Neuron (in vitro differentiated cells): ENCODE data around the gene LRRC8C.

Experiments
- H2AFZ ChIP-seq: one replicate; pipeline ENCODE4 v1.6.1; 2013; ENCODE audit warnings: low read depth, mild to moderate bottlenecking, inconsistent platforms, low read length, moderate library complexity
- H3K27me3 ChIP-seq: one replicate; pipeline ENCODE4 v1.6.1; 2013; ENCODE audit warnings: low read length; ENCODE audit not compliant: insufficient read depth
- H3K36me3 ChIP-seq: one replicate; pipeline ENCODE4 v1.6.1; 2013; ENCODE audit warnings: low read length; ENCODE audit not compliant: insufficient read depth
- H3K4me1 ChIP-seq: one replicate; pipeline ENCODE4 v1.6.1; 2013; ENCODE audit warnings: low read length; ENCODE audit not compliant: insufficient read depth
- H3K4me3 ChIP-seq: 2 replicates; pipeline ENCODE4 v1.5.1; 2013; ENCODE audit warnings: mild to moderate bottlenecking, low read length, moderate library complexity
- H3K9me3 ChIP-seq: one replicate; pipeline ENCODE4 v1.6.1; 2013; ENCODE audit warnings: low read length

The LRRC8C gene

GRCh38 chr1:89732206-89732605 lies 99.3 kb downstream of the LRRC8C start:
- Histone ChIP-seq H3K27me3 (peaks cover 4% of the 10 kb centered on the region), H3K4me1 (no peaks in the 10 kb centered on the region), H3K4me3 (no peak overlapping the region), H3K9me3 (no peaks in the 10 kb centered on the region), H2AFZ (no peak overlapping the region), H3K36me3 (no peaks in the 10 kb centered on the region)

GRCh38 chr1:89732643-89733222 lies 99.8 kb downstream of the LRRC8C start:
- Histone ChIP-seq H3K36me3 (no peaks in the 10 kb centered on the region), H3K27me3 (peaks cover 4% of the 10 kb centered on the region), H3K9me3 (no peaks in the 10 kb centered on the region), H3K4me3 (no peak overlapping the region), H2AFZ (no peak overlapping the region), H3K4me1 (no peaks in the 10 kb centered on the region)

- H2AFZ ChIP-seq: no peak overlapping the region
- H3K4me1 ChIP-seq: no peaks in the 10 kb centered on the region
- H3K9me3 ChIP-seq: no peaks in the 10 kb centered on the region
- H3K36me3 ChIP-seq: no peaks in the 10 kb centered on the region
- no peak overlapping the region for H3K4me3 ChIP-seq
- no peaks in the 10 kb centered on the region for H3K27me3 ChIP-seq
Measured at GRCh38 chr1:89733748-89734147, 100.8 kb downstream of the LRRC8C start.

- H3K36me3 ChIP-seq: no peaks in the 10 kb centered on the region
- no peak overlapping the region for H3K4me3 ChIP-seq
- no peaks in the 10 kb centered on the region for H3K27me3 ChIP-seq
- H3K9me3 ChIP-seq: no peaks in the 10 kb centered on the region
- H3K4me1 ChIP-seq: no peaks in the 10 kb centered on the region
- no peak overlapping the region for H2AFZ ChIP-seq
Measured at GRCh38 chr1:89734442-89734841, 101.5 kb downstream of the LRRC8C start.

GRCh38 chr1:89735479-89735878 lies 102.6 kb downstream of the LRRC8C start:
- no peak overlapping the region for H2AFZ ChIP-seq
- H3K4me3 ChIP-seq: no peak overlapping the region
- H3K27me3 ChIP-seq: no peaks in the 10 kb centered on the region
- no peaks in the 10 kb centered on the region for H3K9me3 ChIP-seq
- H3K36me3 ChIP-seq: no peaks in the 10 kb centered on the region
- H3K4me1 ChIP-seq: no peaks in the 10 kb centered on the region

- Histone ChIP-seq H3K9me3 (no peaks in the 10 kb centered on the region), H2AFZ (no peak overlapping the region), H3K4me1 (no peaks in the 10 kb centered on the region), H3K36me3 (no peaks in the 10 kb centered on the region), H3K4me3 (no peak overlapping the region), H3K27me3 (no peaks in the 10 kb centered on the region)
Measured at GRCh38 chr1:89736937-89737733, 104.2 kb downstream of the LRRC8C start.

GRCh38 chr1:89737985-89738510 lies 105.1 kb downstream of the LRRC8C start:
- H3K4me3 ChIP-seq: no peak overlapping the region
- H3K27me3 ChIP-seq: no peaks in the 10 kb centered on the region
- H3K9me3 ChIP-seq: no peaks in the 10 kb centered on the region
- no peaks in the 10 kb centered on the region for H3K36me3 ChIP-seq
- no peaks in the 10 kb centered on the region for H3K4me1 ChIP-seq
- no peak overlapping the region for H2AFZ ChIP-seq

GRCh38 chr1:89739013-89739843 lies 106.3 kb downstream of the LRRC8C start:
- Histone ChIP-seq H3K9me3 (no peaks in the 10 kb centered on the region), H3K4me3 (no peak overlapping the region), H2AFZ (no peak overlapping the region), H3K27me3 (no peaks in the 10 kb centered on the region), H3K36me3 (no peaks in the 10 kb centered on the region), H3K4me1 (no peaks in the 10 kb centered on the region)

- H3K9me3 ChIP-seq: no peaks in the 10 kb centered on the region
- H3K4me1 ChIP-seq: no peaks in the 10 kb centered on the region
- no peak overlapping the region for H3K4me3 ChIP-seq
- no peaks in the 10 kb centered on the region for H3K36me3 ChIP-seq
- no peaks in the 10 kb centered on the region for H3K27me3 ChIP-seq
- no peak overlapping the region for H2AFZ ChIP-seq
Measured at GRCh38 chr1:89739844-89740216, 106.9 kb downstream of the LRRC8C start.

- Histone ChIP-seq H3K36me3 (no peaks in the 10 kb centered on the region), H3K4me1 (no peaks in the 10 kb centered on the region), H2AFZ (no peak overlapping the region), H3K27me3 (no peaks in the 10 kb centered on the region), H3K4me3 (no peak overlapping the region), H3K9me3 (no peaks in the 10 kb centered on the region)
Measured at GRCh38 chr1:89743788-89744187, 110.9 kb downstream of the LRRC8C start.

GRCh38 chr1:89746424-89747149 lies 113.7 kb downstream of the LRRC8C start:
- H3K4me1 ChIP-seq: no peaks in the 10 kb centered on the region
- no peak overlapping the region for H3K4me3 ChIP-seq
- H3K9me3 ChIP-seq: no peaks in the 10 kb centered on the region
- no peaks in the 10 kb centered on the region for H3K27me3 ChIP-seq
- no peaks in the 10 kb centered on the region for H3K36me3 ChIP-seq
- no peak overlapping the region for H2AFZ ChIP-seq

GRCh38 chr1:89753761-89754160 lies 120.8 kb downstream of the LRRC8C start:
- H3K4me1 ChIP-seq: peaks cover 3% of the 10 kb centered on the region
- H3K27me3 ChIP-seq: no peaks in the 10 kb centered on the region
- H3K36me3 ChIP-seq: no peaks in the 10 kb centered on the region
- H2AFZ ChIP-seq: no peak overlapping the region
- no peaks in the 10 kb centered on the region for H3K9me3 ChIP-seq
- H3K4me3 ChIP-seq: no peak overlapping the region
